ENCODE measurements around the gene LRRC74B. TPM values are rescaled to one million over a fixed set of nuclear protein-coding genes. Genes with fewer than 3 reads are reported as not detected.

LRRC74B gene
- total and polyA plus RNA-seq, 4 donors: 0.97 to 9.0 (median 2.3) TPM

DNA sequence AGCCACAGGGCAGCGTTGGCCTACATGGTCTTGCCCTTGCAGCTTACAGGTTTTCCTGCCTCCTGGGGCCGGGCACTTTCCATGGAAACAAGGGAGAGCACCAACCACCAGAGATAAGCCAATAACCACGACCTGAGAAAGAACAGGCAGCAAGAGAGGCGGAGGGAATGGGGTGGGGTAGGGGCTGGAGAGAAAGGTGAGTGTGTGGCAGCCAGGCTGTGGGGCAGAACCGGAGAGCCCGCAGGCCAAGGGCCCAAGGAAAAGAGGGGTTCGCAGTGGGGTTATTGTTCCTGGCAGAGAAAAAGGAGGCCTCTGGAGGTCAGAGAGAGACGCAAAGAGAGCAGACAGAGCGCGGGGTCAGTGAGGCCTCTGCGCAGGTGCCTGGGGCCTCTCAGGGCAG, 33.2 kb downstream of the LRRC74B start:
- DNase-seq: no peak
- no peak for TF ChIP-seq CTCF (IDR thresholded peaks at IDR 0.05; ENCODE audit: control extremely low read depth, extremely low read depth)

DNA sequence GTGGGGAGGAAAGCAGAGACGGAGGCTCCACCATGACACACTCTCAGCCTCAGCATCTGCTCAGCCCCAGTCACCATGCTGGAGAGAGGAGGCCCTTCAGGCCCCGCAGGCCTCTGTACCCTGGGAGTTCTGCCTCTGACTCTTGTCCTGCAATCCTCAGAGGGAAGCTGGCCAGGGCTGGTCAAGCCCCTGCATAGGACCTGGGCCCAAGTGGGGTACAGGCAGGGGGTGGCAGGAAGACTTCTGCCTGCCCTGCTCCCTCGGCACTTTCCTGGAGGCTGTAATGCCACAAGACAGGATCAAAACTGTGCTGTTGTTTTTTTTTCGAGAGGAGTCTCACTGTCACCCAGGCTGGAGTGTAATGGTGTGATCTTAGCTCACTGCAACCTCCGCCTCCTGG, 33.7 kb downstream of the LRRC74B start:
- H3K27me3 ChIP-seq (ENCODE audit: control insufficient read depth in 3 of 3, insufficient read depth in 3 of 3, low read length in 2 of 3): no peaks in the 10 kb centered on the region
- H3K9ac ChIP-seq (ENCODE audit: insufficient read depth in 1 of 2, low read length in 2 of 2): no peak overlapping the region
- ATAC-seq (ENCODE audit: insufficient read depth, low FRiP score) (no peak), DNase-seq (no peak)
- no peaks in the 10 kb centered on the region for H3K4me1 ChIP-seq (ENCODE audit: control insufficient read depth in 5 of 5, insufficient read depth in 5 of 5, low read length in 5 of 5)
- H3K9me3 ChIP-seq (ENCODE audit: control insufficient read depth in 4 of 4, insufficient read depth in 3 of 4, low read length in 3 of 4): no peaks in the 10 kb centered on the region
- H3K27ac ChIP-seq (ENCODE audit: low read depth in 1 of 2, low read length in 1 of 2): no peak overlapping the region
- H3K4me3 ChIP-seq: no peak overlapping the region
- 86 to 89% methylated on average over 5 of the region's 5 CpGs for WGBS, 2 donors
- TF ChIP-seq CTCF (IDR thresholded peaks at IDR 0.05; ENCODE audit: control extremely low read depth, extremely low read depth): no peak
- H3K36me3 ChIP-seq (ENCODE audit: control insufficient read depth in 4 of 4, insufficient read depth in 4 of 4, low read length in 4 of 4): no peaks in the 10 kb centered on the region

More for the DNA sequence above, 33.2 kb downstream of the LRRC74B start:
- no peaks in the 10 kb centered on the region for H3K9me3 ChIP-seq (ENCODE audit: control insufficient read depth in 4 of 4, insufficient read depth in 3 of 4, low read length in 3 of 4)
- no peaks in the 10 kb centered on the region for H3K27me3 ChIP-seq (ENCODE audit: control insufficient read depth in 3 of 3, insufficient read depth in 3 of 3, low read length in 2 of 3)
- 84 to 91% methylated on average over 11 of the region's 11 CpGs for WGBS, 2 donors
- no peak overlapping the region for H3K27ac ChIP-seq (ENCODE audit: low read depth in 1 of 2, low read length in 1 of 2)
- H3K4me1 ChIP-seq (ENCODE audit: control insufficient read depth in 5 of 5, insufficient read depth in 5 of 5, low read length in 5 of 5): no peaks in the 10 kb centered on the region
- H3K9ac ChIP-seq (ENCODE audit: insufficient read depth in 1 of 2, low read length in 2 of 2): no peak overlapping the region
- no peaks in the 10 kb centered on the region for H3K36me3 ChIP-seq (ENCODE audit: control insufficient read depth in 4 of 4, insufficient read depth in 4 of 4, low read length in 4 of 4)
- no peak overlapping the region for H3K4me3 ChIP-seq
- no peak for ATAC-seq (ENCODE audit: insufficient read depth, low FRiP score)

DNA sequence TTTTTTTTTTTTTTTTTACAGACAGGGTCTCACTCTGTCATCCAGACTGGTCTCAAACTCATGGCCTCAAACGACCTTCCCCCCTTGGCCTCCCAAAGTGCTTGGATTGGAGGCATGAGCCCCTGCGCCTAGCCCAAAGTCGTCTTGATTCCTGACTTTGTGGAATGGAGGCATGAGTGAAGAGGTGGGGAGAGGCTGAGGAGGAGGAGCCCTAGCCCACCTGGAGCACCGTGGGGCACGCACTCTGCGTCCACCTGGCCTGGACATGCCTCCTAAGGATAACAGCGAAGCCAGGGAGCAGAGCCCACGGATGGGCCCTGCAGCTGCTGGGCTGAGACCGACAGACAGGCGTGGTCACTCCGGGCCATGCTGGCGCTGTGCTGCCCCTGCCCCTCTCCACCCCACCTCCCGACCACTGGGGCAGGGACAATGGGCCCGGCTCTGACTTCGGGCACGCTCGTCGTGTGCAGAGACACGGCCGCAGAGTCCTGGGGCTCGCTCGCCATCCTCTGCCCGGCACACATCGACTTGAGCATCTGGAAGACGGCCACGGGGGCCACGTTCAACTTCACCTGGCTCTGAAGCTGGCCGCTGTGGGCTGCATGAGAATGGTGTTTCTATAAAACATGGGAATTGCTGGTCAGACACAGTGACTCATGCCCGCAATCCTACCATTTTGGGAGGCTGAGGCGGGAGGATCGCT, 34.8 kb downstream of the LRRC74B start:
- no peak for TF ChIP-seq CTCF (IDR thresholded peaks at IDR 0.05; ENCODE audit: control extremely low read depth, extremely low read depth)
- Histone ChIP-seq H3K27ac (ENCODE audit: low read depth in 1 of 2, low read length in 1 of 2) (no peak overlapping the region), H3K9me3 (ENCODE audit: control insufficient read depth in 4 of 4, insufficient read depth in 3 of 4, low read length in 3 of 4) (no peaks in the 10 kb centered on the region), H3K4me3 (no peak overlapping the region), H3K9ac (ENCODE audit: insufficient read depth in 1 of 2, low read length in 2 of 2) (no peak overlapping the region), H3K27me3 (ENCODE audit: control insufficient read depth in 3 of 3, insufficient read depth in 3 of 3, low read length in 2 of 3) (no peaks in the 10 kb centered on the region), H3K36me3 (ENCODE audit: control insufficient read depth in 4 of 4, insufficient read depth in 4 of 4, low read length in 4 of 4) (no peaks in the 10 kb centered on the region), H3K4me1 (ENCODE audit: control insufficient read depth in 5 of 5, insufficient read depth in 5 of 5, low read length in 5 of 5) (no peaks in the 10 kb centered on the region)
- ATAC-seq (ENCODE audit: insufficient read depth, low FRiP score) (no peak), DNase-seq (no peak)
- WGBS, 2 donors: 88 to 93% methylated on average over 31 of the region's 31 CpGs

- H3K9me3 ChIP-seq (ENCODE audit: control insufficient read depth in 4 of 4, insufficient read depth in 3 of 4, low read length in 3 of 4): no peaks in the 10 kb centered on the region
- no peak overlapping the region for H3K4me3 ChIP-seq
- 92 to 95% methylated on average over 6 of the region's 6 CpGs for WGBS, 2 donors
- H3K9ac ChIP-seq (ENCODE audit: insufficient read depth in 1 of 2, low read length in 2 of 2): no peak overlapping the region
- no peak for ATAC-seq (ENCODE audit: insufficient read depth, low FRiP score)
- H3K36me3 ChIP-seq (ENCODE audit: control insufficient read depth in 4 of 4, insufficient read depth in 4 of 4, low read length in 4 of 4): no peaks in the 10 kb centered on the region
- no peaks in the 10 kb centered on the region for H3K27me3 ChIP-seq (ENCODE audit: control insufficient read depth in 3 of 3, insufficient read depth in 3 of 3, low read length in 2 of 3)
- no peak for TF ChIP-seq CTCF (IDR thresholded peaks at IDR 0.05; ENCODE audit: control extremely low read depth, extremely low read depth)
- H3K4me1 ChIP-seq (ENCODE audit: control insufficient read depth in 5 of 5, insufficient read depth in 5 of 5, low read length in 5 of 5): no peaks in the 10 kb centered on the region
- H3K27ac ChIP-seq (ENCODE audit: low read depth in 1 of 2, low read length in 1 of 2): no peak overlapping the region
- no peak for DNase-seq
These were observed 36.5 kb downstream of the LRRC74B start for GRCh38 chr22:21082248-21082647.
